GM12872 (cell line): ENCODE measurements around the gene SYNE1.

Experiments
- CTCF ChIP-seq: IDR thresholded peaks from 3 replicates; pipeline ENCODE4 v1.5.1; 2011; ENCODE audit warnings: low read depth, mild to moderate bottlenecking, low read length, moderate library complexity; ENCODE audit not compliant: insufficient read depth

Gene SYNE1

GRCh38 chr6:152273002-152273401, 364.2 kb downstream of the SYNE1 start:
- no peak for TF ChIP-seq CTCF

GRCh38 chr6:152272486-152272885, 364.7 kb downstream of the SYNE1 start:
- no peak for TF ChIP-seq CTCF

GRCh38 chr6:152271776-152272464, 365.2 kb downstream of the SYNE1 start:
- no peak for TF ChIP-seq CTCF

GRCh38 chr6:152270301-152270925, 366.7 kb downstream of the SYNE1 start:
- TF ChIP-seq CTCF = no peak

- no peak for TF ChIP-seq CTCF
Observed at GRCh38 chr6:152268846-152269442, 368.2 kb downstream of the SYNE1 start.

- peak; percentile 41; the same call in 2 of the 3 replicates for TF ChIP-seq CTCF
Observed at GRCh38 chr6:152267967-152268845, 369.0 kb downstream of the SYNE1 start.

- TF ChIP-seq CTCF = no peak
Observed at GRCh38 chr6:152265651-152266050, 371.5 kb downstream of the SYNE1 start.
